ENCODE results near the gene PDE12. TPM values are rescaled to one million over a fixed set of nuclear protein-coding genes. Genes with fewer than 3 reads are reported as not detected.

PDE12 gene
- total and polyA plus RNA-seq, 2 of the 13 experiments (the other 11 are each of a cell fraction or from before 2014, with no cell fraction given) = 9.0 to 17.8 TPM

DNA sequence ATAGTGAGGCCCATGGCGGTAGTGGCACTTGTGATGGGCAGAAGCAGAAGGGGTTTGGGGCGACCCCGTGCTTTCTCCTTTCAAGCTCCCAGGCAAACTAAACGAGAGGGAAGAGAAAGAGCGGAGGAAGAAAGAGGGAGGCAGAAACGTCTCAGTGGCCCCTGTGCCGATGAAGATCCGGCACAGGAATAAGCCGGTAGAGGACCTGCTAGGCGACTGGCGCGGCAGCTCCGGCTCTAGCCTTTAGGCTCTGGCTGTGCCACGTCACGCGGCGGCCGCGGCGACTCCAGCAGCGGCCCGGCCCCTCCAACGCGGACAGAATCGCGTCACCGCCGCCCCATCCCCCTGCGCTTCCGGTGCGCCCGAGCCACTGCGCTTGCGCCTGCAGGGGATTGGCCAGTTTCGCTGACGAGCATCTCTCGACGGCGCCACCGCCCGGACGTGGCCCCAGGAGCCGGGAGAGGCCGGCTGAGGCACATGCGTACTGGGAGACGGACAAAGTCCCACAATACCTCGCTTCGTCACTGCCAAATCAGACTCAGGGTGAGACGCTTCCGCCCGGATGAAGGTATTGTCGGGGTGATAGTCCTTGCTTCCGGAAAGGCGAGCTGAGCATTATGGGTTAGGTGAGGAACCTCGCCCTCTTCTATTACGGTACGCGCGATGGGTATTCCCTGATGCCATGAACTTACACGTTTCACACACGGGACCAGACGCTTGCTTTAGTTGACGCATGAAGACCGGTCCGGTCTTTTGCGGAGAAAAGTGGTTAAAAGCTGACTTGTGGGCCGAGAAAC is 41.3 kb downstream of the PDE12 start, which contains the start of gene ARF4 (continued):
- TF ChIP-seq EP300 (IDR thresholded peaks at IDR 0.05; ENCODE audit: low read depth in 2 of 2, low read length in 2 of 2) = peak; percentile 3 to 83; a peak in 2 of 4 replicates
- peak; percentile 61; the same call in 1 of the 2 replicates for TF ChIP-seq EP300 (CRISPR knock-in tag; IDR thresholded peaks at IDR 0.05; ENCODE audit: borderline replicate concordance)
- TF ChIP-seq MXD4 (CRISPR knock-in tag; IDR thresholded peaks at IDR 0.05) = peak; percentile 87; the same call in 1 of the 2 replicates
- TF ChIP-seq NFYC (CRISPR knock-in tag; IDR thresholded peaks at IDR 0.05) = peak; percentile 87
- TF ChIP-seq ZNF414 (CRISPR knock-in tag; IDR thresholded peaks at IDR 0.05) = peak; percentile 61; the same call in 1 of the 2 replicates
- peak; percentile 16; the same call in 1 of the 2 replicates for TF ChIP-seq GLI4 (CRISPR knock-in tag; IDR thresholded peaks at IDR 0.05; ENCODE audit: borderline replicate concordance)
- peak; percentile 88 for TF ChIP-seq SALL1 (CRISPR knock-in tag; IDR thresholded peaks at IDR 0.05)
- TF ChIP-seq, protein P1, sequence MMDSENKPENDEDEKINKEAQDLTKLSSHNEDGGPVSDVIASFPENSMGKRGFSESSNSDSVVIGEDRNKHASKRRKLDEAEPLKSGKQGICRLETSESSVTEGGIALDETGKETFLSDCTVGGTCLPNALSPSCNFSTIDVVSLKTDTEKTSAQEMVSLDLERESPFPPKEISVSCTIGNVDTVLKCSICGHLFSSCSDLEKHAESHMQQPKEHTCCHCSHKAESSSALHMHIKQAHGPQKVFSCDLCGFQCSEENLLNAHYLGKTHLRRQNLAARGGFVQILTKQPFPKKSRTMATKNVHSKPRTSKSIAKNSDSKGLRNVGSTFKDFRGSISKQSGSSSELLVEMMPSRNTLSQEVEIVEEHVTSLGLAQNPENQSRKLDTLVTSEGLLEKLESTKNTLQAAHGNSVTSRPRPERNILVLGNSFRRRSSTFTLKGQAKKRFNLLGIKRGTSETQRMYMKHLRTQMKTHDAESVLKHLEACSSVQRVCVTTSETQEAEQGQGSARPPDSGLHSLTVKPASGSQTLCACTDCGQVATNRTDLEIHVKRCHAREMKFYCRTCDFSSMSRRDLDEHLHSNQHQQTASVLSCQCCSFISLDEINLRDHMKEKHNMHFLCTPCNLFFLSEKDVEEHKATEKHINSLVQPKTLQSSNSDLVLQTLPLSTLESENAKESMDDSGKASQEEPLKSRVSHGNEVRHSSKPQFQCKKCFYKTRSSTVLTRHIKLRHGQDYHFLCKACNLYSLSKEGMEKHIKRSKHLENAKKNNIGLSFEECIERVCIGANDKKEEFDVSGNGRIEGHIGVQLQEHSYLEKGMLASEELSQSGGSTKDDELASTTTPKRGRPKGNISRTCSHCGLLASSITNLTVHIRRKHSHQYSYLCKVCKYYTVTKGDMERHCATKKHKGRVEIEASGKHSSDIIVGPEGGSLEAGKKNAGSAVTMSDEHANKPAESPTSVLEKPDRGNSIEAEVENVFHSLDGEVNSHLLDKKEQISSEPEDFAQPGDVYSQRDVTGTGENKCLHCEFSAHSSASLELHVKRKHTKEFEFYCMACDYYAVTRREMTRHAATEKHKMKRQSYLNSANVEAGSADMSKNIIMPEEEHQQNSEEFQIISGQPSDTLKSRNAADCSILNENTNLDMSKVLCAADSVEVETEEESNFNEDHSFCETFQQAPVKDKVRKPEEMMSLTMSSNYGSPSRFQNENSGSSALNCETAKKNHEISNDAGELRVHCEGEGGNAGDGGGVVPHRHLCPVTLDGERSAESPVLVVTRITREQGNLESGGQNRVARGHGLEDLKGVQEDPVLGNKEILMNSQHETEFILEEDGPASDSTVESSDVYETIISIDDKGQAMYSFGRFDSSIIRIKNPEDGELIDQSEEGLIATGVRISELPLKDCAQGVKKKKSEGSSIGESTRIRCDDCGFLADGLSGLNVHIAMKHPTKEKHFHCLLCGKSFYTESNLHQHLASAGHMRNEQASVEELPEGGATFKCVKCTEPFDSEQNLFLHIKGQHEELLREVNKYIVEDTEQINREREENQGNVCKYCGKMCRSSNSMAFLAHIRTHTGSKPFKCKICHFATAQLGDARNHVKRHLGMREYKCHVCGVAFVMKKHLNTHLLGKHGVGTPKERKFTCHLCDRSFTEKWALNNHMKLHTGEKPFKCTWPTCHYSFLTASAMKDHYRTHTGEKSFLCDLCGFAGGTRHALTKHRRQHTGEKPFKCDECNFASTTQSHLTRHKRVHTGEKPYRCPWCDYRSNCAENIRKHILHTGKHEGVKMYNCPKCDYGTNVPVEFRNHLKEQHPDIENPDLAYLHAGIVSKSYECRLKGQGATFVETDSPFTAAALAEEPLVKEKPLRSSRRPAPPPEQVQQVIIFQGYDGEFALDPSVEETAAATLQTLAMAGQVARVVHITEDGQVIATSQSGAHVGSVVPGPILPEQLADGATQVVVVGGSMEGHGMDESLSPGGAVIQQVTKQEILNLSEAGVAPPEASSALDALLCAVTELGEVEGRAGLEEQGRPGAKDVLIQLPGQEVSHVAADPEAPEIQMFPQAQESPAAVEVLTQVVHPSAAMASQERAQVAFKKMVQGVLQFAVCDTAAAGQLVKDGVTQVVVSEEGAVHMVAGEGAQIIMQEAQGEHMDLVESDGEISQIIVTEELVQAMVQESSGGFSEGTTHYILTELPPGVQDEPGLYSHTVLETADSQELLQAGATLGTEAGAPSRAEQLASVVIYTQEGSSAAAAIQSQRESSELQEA (CRISPR knock-in tag; IDR thresholded peaks at IDR 0.05; ENCODE audit: not compliant biosample characterization) = peak; percentile 39
- no peak for TF ChIP-seq SOX6 (IDR thresholded peaks at IDR 0.05)
- peak; percentile 71 for TF ChIP-seq SOX6 (CRISPR knock-in tag; IDR thresholded peaks at IDR 0.05)
- peak; percentile 76 for TF ChIP-seq ATF2 (CRISPR knock-in tag; IDR thresholded peaks at IDR 0.05)
- peak; percentile 30; the same call in 1 of the 2 replicates for TF ChIP-seq SUZ12 (IDR thresholded peaks at IDR 0.05; ENCODE audit: low read depth, low read length)
- peak; percentile 79 for TF ChIP-seq IRF2 (CRISPR knock-in tag; IDR thresholded peaks at IDR 0.05)
- TF ChIP-seq HMGXB4 (CRISPR knock-in tag; IDR thresholded peaks at IDR 0.05; ENCODE audit: borderline replicate concordance in 1 of 2, low read depth in 1 of 2) = peak; percentile 46 to 77; a peak in 3 of 4 replicates
- no peak for TF ChIP-seq HES4 (CRISPR knock-in tag; IDR thresholded peaks at IDR 0.05; ENCODE audit: borderline replicate concordance)
- TF ChIP-seq JDP2 (CRISPR knock-in tag; IDR thresholded peaks at IDR 0.05; ENCODE audit: borderline replicate concordance) = no peak

Data from HepG2 (cell line).